Raji (cell line): ENCODE data around the gene ACTL7B.

Experiments
- POLR2A ChIP-seq: IDR thresholded peaks from 2 replicates; pipeline ENCODE4 v1.6.1; 2011; ENCODE audit warnings: low read depth, low read length, control low read depth; ENCODE audit not compliant: insufficient read depth

ACTL7B gene, protein sequence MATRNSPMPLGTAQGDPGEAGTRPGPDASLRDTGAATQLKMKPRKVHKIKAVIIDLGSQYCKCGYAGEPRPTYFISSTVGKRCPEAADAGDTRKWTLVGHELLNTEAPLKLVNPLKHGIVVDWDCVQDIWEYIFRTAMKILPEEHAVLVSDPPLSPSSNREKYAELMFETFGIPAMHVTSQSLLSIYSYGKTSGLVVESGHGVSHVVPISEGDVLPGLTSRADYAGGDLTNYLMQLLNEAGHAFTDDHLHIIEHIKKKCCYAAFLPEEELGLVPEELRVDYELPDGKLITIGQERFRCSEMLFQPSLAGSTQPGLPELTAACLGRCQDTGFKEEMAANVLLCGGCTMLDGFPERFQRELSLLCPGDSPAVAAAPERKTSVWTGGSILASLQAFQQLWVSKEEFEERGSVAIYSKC

DNA sequence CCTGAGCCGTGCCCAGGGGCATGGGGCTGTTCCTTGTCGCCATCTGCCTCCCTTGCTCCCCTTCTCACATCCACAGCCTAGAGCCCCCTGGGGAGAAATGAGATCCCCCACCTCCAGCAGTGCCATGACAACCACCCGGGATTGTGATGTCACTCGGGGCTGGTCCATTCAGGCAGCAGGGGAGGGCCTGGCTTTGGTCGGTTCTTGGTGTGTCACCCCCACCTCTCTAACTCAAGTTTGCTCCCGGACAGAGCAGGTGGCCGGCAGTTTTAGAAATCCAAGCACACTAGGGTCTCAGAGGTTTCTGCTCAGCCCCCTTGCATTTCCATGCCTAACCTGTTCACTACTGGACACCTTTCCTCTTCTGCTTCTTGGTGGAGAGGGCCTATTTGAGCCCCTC is at the start of gene ACTL7B:
ACTL7B (minus strand) TSS at position 99 of the 400 bp plus-strand sequence; CDS start at position 43, 56 bp downstream.
- no peak for TF ChIP-seq POLR2A

DNA sequence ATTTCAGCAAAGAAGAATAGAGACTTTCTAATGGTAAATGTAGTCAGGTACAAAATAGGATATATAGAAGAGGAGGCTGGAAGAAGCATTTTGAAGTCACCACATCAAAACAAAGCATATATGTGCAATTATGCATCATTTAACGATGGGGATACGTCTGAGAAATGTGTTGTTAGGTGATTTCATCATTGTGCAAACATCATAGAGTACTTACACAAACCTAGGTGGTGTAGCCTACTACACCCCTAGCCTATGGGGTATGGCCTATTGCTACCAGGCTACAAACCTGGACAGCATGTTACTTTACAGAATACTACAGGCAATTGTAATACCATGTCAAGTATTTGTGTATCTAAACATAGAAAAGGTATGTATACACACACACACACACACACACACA is 49.7 kb upstream of the ACTL7B start:
- no peak for TF ChIP-seq POLR2A

DNA sequence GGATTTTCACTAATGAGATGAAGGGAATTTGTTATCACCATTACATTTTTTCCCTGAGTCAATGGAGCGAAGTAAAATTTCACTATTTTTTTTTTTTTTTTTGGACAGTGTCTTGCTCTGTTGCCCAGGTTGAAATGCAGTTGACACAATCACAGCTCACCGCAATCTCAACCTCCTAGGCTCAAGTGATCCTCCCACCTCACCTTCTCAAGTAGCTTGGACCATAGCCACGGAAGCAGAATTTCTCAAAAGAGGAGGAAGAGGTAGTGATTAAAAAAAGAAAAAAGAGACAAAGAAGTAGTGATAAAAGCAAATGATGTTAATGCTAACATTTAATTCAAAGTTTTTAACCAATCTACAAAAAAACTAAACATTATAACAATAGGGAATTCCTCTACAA is 48.4 kb upstream of the ACTL7B start:
- TF ChIP-seq POLR2A = no peak

DNA sequence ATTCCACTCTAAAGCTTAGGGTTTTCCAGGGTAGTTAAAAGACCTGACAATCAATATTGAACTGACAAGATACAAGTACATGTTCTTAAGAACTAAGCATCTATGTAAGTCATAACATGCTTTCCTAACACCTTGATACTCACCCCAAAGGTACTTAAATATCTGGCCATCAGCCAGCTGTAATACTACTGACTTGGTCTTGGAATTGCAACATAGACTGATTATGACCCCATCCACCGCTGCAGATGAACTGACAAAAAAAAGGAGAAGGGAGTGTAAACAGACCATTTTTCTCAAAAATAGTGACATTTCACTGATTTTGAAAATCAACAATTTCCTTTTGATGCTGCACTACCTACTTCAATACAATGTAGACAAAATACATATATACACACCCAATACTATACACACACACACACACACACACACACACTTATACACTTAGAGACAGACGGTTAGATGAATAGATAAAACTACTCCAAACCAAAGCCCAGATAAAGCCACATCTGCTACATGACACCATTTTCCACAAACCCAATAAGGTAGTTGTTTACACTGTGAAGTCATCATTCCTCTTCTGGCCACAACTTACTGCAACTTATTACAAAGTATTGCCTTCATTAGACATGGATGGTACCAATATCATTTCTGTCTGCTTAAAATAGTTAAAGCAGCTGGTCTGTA is 47.8 kb upstream of the ACTL7B start:
- TF ChIP-seq POLR2A = no peak

DNA sequence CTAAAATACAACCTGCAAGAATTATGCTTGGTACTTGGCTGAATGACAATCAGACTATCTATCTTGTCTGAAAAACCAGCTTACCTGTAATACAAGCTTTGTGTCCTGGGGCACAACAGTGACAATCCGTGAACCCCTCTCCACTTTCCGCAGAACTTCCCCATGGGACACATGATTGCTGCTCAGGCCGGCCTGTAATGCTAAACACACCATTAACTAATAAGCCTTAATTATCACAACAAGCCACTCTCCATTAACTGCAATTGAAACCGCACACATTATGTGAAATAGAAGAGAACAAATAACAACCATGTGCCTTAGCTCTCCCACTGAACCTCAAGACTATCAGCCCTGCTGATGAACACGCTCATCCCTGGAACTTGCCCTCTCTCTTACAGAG is 44.4 kb upstream of the ACTL7B start:
- no peak for TF ChIP-seq POLR2A

DNA sequence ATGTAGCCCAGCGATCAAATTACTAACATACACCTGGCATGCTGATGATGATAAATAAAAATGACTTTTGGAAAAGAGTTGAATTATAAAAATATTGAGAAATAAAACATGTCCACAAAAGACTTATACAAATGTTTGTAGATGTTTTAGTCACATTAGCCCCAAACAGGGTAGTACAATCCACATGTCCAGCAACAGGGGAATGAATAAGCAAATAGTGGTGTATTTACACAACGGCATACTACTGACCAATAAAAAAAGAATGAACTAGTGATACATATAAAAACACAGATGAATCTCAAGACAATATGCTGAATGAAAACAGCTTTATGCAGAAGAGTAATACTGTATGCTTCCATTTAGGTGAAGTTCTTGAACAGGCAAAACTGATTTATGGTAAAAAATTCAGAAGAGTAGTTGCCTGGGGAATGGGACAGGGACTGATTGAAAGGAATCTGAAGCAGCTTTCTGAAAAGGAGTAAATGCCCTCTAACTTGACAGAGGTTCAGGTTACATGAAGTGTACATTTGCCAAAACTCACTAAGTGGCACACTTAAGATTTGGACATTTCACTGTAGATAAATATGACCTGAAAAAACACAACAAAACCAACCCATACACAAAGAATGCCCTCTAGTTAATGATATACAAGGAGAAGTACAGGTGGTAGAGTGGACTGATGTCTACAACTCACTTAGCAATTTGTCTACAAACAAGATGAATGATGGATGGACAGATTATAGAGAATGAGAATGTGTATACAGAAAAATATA is 41.7 kb upstream of the ACTL7B start:
- TF ChIP-seq POLR2A = no peak

DNA sequence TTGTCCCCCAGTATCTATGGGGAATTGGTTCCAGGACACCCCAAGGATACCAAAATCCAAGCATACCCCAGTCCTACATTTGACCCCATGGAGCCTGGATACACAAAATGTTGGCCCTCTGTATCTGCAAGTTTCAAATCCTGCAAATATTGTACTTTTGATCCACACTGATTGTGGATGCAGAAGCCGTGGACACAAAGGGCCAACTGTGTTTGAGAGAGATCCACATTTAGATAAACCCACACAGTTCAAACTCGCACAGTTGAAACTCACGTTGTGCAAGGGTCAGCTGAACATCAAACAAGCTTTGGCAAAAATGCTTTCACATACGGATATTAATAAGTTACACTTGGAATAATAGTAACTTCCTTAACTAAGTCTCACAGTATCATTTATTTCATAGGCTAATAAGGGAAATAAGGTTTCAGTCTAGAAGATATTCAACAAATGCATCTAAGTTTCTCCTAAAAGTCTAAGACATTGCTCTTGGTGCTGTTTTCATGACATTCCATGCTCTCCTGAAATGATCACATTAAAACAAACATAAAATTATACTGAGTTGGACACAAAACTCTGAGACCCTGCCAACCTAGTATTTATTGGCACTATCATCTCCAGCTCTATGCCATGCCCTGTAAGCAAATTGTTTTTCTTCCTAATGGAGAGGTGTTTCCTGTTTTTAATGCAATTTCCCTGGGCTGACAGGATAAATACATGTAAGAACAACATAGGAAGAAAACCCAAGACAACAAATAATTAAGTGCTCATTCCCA is 38.6 kb upstream of the ACTL7B start:
- no peak for TF ChIP-seq POLR2A

DNA sequence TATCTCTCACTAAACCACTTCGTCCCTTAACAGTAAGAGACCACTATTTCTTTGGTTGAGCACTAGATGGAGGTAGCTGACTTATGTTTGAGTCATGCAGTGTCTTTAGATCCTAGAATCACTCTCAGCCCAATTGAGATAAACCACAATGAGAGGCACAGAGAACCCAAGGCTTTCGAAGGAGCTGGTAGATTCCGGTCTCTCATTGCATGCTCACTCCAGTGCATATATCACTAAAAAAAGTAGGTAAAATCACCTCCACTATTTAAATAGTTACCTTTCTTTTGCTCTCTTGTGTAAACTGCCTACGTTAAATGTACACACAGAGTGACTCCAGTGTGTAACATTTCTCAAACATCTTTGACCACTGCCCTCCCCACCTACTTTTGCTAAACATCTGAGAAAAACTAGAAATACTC is 33.9 kb upstream of the ACTL7B start:
- no peak for TF ChIP-seq POLR2A

DNA sequence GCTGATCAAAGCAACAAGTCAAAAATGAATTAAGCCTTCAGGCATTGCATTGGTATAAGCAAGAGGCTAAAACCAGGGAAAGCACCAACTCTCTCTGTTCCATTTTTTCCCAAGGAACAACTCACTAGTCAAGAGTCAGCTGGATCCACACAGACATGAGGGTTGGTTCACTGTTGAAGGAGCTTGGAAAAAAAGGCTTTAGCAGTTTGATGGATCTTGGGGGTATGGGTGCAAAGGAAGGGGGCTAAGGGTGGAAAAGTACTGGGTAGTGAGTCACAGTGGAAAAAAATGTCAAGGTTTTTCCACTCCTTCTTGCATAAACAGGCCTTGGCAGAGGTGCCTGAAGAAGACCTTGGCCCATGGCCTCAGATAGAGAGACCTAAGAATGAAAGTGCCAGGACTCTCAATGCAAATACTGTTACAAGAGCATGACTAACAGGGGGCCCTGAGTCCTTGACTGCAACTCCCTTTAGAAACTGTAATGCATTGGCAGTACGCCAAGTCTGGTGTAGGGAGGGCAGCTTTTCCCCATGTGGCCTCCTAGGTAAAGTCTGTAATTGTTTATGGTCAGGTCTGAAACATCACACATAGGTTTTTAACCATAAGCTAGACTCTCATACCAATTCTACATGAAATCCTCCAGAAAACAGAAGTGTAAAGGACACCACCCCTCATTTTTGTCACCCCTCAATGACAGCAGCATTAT is 30.0 kb upstream of the ACTL7B start:
- no peak for TF ChIP-seq POLR2A

DNA sequence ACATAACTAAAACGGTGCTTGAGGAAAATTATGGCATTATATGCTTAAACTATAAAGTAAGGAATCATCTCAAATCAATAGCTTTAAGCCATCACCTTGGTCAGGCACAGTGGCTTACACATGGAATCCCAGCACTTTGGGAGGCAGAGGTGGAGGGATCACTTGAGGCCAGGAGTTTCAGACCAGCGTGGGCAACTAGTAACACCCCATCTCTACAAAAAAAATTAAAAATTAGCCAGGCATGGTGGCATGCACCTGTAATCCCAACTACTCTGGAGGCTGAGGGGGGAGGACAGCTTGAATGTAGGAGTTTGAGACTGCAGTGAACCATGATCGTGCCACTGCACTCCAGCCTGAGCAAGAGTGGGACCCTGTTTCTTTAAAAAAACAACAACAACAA is 28.9 kb upstream of the ACTL7B start:
- no peak for TF ChIP-seq POLR2A

DNA sequence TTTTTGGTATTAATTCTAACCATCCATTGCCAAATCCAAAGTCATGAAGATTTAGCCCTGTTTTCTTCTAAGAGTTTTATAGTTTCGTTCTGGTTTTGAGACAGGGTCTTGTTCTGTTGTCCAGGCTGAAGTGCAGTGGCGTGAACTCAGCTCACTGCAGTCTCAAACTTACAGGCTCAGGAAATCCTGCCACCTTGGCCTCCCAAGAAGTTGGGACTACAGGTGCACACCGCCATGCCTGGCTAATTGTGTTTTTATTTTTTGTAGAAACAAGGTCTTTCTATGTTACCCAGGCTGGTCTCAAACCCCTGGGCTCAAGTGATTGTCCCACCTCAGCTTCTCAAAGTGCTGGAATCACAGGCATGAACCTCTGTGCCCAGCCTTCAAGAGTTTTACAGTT is 27.3 kb upstream of the ACTL7B start:
- no peak for TF ChIP-seq POLR2A

DNA sequence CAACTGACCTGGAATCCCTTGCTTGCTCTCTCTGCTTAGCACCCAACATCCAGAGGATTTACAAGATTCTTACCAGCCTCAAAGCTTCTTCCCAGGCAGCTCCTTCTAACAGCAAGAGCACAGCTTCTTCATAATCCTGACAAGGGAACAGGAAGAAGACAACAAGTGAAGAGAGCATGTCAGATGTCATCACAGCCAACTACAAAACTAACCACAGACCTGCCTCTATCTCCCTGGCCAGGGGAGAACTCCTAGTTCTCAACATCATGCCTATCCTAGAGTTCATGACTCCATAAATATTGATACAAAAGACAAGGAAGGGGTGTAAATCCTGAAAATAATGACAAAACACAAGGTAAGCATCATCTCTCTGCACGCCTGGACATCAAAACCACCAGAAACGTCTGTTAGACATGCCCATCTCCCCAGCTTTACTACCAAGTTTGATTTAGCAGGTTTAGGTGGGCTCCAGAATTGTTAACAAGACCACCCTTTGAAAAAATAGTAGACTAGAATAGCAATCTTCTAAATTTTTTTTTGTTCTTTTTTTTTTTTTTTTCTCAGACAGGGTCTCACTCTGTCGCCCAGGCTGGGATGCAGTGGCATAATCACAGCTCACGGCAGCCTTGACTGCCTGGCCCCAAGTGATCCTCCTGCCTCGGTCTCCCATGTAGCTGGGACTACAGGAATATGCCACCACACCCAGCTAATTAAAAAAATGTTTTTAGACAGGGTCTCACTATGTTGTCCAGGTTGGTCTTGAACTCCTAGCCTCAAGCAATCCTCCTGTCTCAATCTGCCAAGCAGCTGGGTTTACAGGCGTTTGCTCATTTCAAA is 26.5 kb upstream of the ACTL7B start:
- TF ChIP-seq POLR2A = no peak

DNA sequence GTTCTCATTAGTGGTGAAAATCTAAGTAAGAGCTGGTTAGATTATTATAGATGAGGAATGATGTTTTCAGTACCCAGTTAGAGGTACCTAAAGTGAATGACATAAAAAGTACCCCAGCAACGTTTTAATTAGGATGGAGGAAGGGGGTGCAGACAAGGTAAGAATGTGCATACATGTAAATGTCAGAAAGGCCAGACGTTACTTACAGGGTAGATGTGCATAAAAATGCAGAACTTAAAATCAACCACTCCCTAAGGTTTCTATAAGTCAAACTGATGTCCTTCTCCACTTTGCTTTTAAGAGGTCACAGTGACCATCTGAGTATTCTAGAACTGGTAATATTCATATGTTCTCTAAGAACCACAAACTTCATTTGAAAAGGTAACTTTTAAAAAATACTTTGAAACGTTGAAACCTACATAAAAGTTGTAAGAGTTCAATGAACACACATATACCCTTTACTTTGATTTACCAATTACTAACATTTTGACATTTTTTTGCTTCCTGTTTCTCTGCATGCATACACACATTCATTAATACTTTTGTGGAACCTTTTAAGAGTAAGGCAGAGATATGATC is 25.0 kb upstream of the ACTL7B start:
- TF ChIP-seq POLR2A = no peak
